HS-5 (cell line): ENCODE data around the gene MPP3.
"Not testable (repeated sequence)": the region's sequence is repeated elsewhere in the genome, so short reads cannot be mapped to it uniquely, and the experiment has no call there.

ENCODE experiments used
- DNase-seq: peaks from one replicate; pipeline ENCODE4 v3.0.0-alpha.2; 2012; ENCODE audit warnings: low read depth

MPP3 gene

GRCh38 chr17:43832976-43833829, at the start of gene MPP3:
Gene MPP3 (minus strand): TSS chr17:43833146. CDS start chr17:43831906, 1,240 bp downstream.
- peak; percentile 10 for DNase-seq

DNA sequence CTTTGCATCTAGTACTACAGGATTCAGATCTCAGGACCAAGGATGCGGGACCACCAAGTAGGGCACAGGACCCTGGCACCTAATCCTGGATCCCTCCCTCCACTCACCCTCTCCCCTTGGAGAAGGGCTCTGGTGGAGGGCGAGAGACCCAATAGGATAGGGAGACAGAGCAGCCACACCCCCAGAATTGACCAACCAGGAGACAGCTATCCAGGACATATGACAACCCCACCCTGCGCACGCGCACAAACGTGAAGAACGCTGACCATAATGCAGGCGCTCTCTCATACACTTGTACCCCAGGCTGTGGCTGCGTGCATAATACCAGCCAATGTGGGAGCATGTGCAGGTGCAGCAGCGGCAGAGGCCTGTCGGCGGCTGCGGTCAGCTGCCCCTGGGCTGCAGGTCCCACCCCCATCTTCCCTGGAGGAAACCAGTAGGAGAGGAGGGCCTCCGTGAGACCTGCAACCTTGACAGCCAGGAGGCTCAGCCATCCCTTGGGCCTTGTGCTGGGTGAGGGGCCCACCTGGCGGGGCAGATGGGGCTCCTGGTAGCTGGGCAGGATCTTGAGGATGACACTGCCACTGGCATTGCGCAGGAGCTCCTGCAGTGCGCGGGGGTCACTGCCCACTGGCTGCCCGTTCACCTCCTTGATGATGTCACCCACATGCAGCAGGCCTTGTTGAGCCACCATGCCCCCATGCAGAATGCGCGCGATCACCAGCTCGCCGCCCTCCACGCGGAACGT, 49.0 kb upstream of the MPP3 start:
- DNase-seq: no peak

DNA sequence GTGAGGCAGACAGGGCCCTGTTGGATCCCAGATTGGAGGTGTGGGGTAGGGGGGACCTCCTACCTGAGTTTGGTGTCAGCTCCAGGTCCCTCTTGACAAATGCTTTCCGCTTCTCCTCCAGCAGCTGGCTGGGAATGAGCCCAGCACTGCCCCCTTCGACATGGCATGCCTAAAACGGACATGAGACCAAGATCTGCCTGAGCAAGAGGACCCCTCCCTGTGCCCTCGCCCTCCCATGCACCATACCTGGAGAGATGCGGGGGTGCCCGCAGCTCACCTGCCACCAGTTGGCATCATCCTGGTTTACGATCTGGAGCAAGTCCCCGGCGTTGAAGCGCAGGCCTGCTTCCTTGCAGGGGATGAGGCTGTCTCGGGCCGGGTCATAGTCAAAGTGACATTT, 48.2 kb upstream of the MPP3 start:
- DNase-seq: no peak

GRCh38 chr17:43880420-43880991, 47.6 kb upstream of the MPP3 start:
- DNase-seq: no peak

DNA sequence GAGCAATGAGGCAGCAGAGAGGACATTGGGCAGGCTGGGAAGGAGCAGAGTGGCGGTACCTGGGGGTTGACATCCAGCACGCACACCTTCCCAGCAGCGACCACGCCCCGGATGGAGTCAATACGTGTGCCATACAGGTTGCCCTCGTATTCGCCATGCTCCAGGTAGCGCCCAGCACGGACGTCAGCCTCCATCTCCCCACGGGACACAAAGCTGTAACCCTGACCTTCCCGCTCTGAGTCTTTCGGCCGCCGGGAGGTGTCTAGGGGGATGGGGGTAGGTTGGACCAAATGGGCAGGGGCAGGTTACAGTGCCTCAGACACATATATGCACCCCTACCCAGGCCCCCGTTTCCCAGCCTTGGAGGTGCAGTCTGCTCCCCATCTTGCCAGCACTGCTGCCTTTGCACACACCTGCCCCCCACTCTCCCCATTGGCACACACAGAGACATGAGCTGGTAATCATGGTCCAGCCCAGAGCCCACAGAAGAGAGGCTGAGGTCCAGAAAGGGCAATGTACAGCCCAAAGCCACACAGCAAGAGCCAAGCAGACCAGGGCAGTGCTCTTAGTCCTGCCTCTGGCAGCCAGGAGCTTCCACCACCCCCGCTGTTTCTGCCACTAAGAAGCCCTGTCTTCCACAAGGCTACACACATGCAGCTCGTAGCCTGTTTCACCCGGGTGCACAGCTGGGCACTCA, 46.9 kb upstream of the MPP3 start:
- DNase-seq: no peak

- DNase-seq: peak; percentile 56
These were observed 45.6 kb upstream of the MPP3 start for GRCh38 chr17:43878260-43879175.

DNA sequence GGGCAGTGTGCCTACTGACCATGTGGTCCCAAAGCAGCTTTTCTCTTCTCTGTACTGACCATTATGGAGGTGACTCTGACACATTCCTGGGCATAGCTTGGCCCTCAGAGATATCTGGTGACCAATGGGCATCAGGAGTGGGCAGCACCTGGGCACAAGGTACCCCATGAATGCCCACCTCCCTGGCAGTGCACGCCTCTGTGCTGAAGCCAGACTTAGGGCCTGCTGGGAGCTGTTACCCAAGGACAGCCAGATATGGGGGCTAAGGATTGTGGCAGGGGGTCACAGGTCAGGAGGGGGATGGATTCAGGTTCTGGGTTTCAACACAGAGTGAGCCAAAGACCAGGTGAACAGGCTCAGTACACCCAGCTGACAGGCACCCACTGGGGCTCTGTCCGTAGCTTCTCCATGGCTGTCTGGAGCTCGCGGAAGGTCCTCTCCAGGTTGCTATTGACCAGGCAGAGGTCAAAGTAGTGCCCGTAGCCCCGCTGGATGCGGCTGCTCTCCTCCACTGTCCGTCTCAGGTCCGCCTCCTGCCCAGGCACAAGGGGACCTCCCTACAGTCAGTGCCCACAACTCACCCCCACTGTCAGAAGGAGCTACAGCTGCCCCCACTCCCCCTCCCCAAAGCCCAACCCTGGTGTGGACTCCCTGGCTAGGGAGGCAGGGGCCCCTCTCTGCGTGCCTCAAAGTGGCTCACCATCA, 44.7 kb upstream of the MPP3 start:
- no peak for DNase-seq

GRCh38 chr17:43877031-43877430, 44.1 kb upstream of the MPP3 start:
- DNase-seq: no peak

DNA sequence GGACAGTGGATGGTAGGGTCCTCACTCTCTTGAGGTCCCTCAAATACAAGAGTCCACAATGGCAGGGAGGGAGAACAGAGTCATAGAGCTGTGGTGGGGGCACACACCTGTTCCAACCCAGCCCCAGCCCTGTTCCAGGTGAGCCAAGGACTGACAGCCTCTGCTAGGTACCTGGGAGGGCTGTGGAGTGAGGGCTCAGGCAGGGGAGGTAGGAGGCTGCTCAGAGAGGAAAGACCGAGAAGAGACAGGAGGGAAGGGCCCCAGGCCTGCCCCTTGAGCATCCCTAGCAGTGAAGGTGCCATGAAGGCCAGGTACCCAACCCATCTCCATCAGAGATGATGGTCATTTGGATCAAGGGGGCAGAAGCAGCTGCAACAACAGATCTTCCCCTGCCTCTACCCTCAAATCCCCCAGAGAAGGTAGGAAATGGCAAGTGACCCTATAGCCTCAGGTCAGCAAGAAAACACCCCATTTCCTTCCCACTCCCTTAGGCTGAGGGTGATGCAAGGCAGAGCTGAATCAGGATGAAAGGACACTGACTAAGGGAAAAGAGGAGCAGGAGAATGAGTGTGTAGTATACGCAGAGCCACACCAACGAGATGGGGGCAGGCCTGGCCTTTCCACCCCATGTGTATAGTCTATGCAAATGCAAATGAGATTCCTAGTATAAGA, 42.7 kb upstream of the MPP3 start:
- DNase-seq: no peak

DNA sequence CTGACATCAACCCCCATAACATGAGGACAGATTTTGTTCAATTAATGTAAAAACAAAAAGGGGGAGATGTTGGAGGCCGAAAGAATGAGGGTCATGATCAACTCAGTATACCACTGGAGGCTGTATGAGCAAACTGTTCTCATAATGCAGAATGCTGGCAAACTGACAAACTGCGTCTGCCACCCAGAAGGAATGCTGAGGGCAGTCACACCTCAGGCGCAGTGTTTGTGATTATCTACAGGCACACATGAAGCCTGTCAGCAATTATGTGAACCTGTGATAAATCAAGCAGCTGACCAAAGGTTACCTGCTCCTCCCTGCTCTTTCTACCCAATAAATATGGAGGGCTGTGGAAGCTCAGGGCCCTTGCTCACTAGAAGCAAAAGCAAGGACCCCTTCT, 41.3 kb upstream of the MPP3 start:
- DNase-seq: no peak

DNA sequence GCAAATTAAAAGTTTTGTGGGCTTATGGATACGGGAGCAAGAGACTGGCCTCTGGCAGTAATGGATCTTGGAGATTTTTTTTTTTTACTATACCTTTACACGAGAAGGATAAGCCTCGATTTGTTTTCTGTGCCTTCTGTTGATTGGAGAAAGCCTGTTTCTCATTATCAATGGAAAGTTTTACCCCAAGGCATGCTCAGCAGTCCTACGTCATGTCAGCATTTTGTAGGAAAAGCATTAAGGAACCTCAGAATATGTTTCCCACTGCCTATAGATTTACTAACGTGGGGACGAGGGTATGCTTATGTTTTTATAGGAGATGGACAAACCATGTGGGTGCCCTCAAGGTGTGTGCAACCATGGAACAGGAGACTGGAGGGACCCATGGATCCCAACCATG, 40.9 kb upstream of the MPP3 start:
- DNase-seq: no peak

- DNase-seq: no peak
These were observed 40.1 kb upstream of the MPP3 start for GRCh38 chr17:43873091-43873490.

- DNase-seq: no peak
These were observed 39.2 kb upstream of the MPP3 start for GRCh38 chr17:43871946-43872690.

GRCh38 chr17:43869031-43869430, 36.1 kb upstream of the MPP3 start:
- not testable (repeated sequence) for DNase-seq

GRCh38 chr17:43868226-43868994, 35.5 kb upstream of the MPP3 start:
- DNase-seq: no peak

GRCh38 chr17:43864161-43864984, 31.4 kb upstream of the MPP3 start:
- no peak for DNase-seq

GRCh38 chr17:43861960-43862359, 29.0 kb upstream of the MPP3 start:
- DNase-seq: no peak
